Thymus (tissue), 11 donors: ENCODE measurements around the gene ATP2B2. TPM values are rescaled to one million over a fixed set of nuclear protein-coding genes. Genes with fewer than 3 reads are reported as not detected.

Experiments
- DNase-seq, 9 donors: peaks; one replicate each; pipeline ENCODE4 v3.0.0-alpha.2; 2013; ENCODE audit warnings: low spot score in 9 of 9, low read depth in 6 of 9, missing footprints in 1 of 9
- H3K27ac ChIP-seq, 2 donors: one replicate each; pipeline ENCODE4 v1.5.1; 2013; ENCODE audit warnings: control low read depth in 1 of 2, low read depth in 1 of 2, low read length in 1 of 2, mild to moderate bottlenecking in 1 of 2, moderate library complexity in 1 of 2
- H3K27me3 ChIP-seq, 2 donors: one replicate each; pipeline ENCODE4 v1.5.1; 2013; ENCODE audit warnings: low read length in 1 of 2; ENCODE audit not compliant: control insufficient read depth in 2 of 2, insufficient read depth in 1 of 2
- H3K36me3 ChIP-seq, 2 donors: one replicate each; pipeline ENCODE4 v1.5.1; 2013; ENCODE audit warnings: low read length in 1 of 2, mild to moderate bottlenecking in 1 of 2, moderate library complexity in 1 of 2; ENCODE audit not compliant: control insufficient read depth in 2 of 2, insufficient read depth in 2 of 2
- H3K4me1 ChIP-seq, 2 donors: one replicate each; pipeline ENCODE4 v1.5.1; 2013; ENCODE audit warnings: low read length in 2 of 2; ENCODE audit not compliant: control insufficient read depth in 2 of 2, insufficient read depth in 2 of 2
- H3K4me3 ChIP-seq, 2 donors: one replicate each; pipeline ENCODE4 v1.5.1; 2013; ENCODE audit warnings: low read length in 2 of 2, control low read depth in 1 of 2, mild to moderate bottlenecking in 1 of 2
- H3K9me3 ChIP-seq, 2 donors: one replicate each; pipeline ENCODE4 v1.5.1; 2013; ENCODE audit warnings: low read length in 1 of 2, mild to moderate bottlenecking in 1 of 2; ENCODE audit not compliant: control insufficient read depth in 2 of 2, insufficient read depth in 1 of 2
- WGBS: extraction: QIAGEN DNeasy Blood & Tissue Kit; methylation state at CpG from one replicate; pipeline ENCODE4 v1.1.7; 2013; 5-methylcytosine and 5-hydroxymethylcytosine counted together
- polyA plus RNA-seq: library from polyadenylated mRNA; stranded (reverse); fragments of 200-250 nt; gene quantifications from one replicate; pipeline ENCODE4 v1.2.3, GENCODE V29; 2013
- total RNA-seq: library from RNA; stranded (reverse); fragments of 120-200 nt; gene quantifications from one replicate; pipeline ENCODE4 v1.2.4, GENCODE V29; 2013
- donor health status: healthy.

The ATP2B2 gene
- total and polyA plus RNA-seq, 2 donors, result 0.19 to 0.34 TPM

DNA sequence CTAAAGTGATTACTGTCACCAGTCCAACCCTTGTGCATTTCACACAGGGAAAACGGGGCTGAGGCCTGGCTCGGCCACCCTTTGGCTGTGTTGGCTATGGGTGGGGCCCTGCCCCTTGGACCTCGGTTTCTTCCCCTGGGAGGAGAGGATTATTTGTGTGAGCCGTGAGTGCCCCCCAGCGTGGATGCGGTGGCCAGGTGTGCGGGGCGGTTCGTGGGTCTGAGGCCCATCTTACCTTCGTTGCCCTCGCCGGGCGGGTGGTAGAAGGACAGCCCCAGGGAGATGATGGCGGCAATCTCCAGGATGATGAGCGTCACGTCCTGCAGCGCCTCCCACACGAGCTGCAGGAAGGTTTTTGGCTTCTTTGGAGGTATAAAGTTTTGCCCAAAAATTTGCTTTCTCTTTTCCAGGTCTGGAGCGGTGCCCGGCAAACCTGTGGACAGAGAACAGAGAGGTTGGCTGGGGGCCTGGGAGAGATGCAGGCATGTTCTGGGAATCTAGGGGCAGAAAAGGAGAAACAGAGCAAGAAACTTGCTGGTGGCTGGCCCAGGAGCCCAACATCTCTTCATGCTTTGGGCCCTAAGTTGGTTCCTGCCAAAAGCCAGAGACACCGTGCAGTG is 94.9 kb downstream of the ATP2B2 start:
- Histone ChIP-seq H3K36me3 (no peaks in the 10 kb centered on the region), H3K27ac (no peak overlapping the region), H3K4me3 (no peak overlapping the region), H3K9me3 (no peaks in the 10 kb centered on the region), H3K27me3 (no peaks in the 10 kb centered on the region), H3K4me1 (no peaks in the 10 kb centered on the region)
- DNase-seq, result no peak
- 96% methylated on average over 21 of the region's 21 CpGs for WGBS

DNA sequence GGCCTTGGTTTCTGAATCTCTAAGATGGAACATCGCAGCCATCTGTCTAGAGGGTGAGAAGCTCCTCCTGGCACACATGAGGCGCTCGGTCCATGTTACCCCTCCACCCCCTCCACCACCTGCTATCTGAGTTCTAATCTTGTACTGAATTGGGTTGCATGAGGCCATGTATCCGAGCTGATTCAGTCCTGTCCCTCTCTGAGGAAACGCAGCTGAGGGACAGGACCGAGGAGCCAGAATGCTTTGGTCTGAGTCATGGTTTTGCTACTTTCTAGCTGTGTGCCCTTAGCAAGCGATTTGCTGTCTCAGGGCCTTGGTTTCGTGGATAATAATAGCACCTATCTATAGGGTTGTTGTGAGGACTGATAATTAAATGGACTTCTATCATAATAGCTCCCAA is 96.7 kb downstream of the ATP2B2 start:
- no peak overlapping the region for H3K4me3 ChIP-seq
- no peak for DNase-seq
- H3K27ac ChIP-seq, result no peak overlapping the region
- no peaks in the 10 kb centered on the region for H3K9me3 ChIP-seq
- no peaks in the 10 kb centered on the region for H3K27me3 ChIP-seq
- WGBS, result 96% methylated on average over 8 of the region's 8 CpGs
- H3K4me1 ChIP-seq, result no peaks in the 10 kb centered on the region
- H3K36me3 ChIP-seq, result no peaks in the 10 kb centered on the region

DNA sequence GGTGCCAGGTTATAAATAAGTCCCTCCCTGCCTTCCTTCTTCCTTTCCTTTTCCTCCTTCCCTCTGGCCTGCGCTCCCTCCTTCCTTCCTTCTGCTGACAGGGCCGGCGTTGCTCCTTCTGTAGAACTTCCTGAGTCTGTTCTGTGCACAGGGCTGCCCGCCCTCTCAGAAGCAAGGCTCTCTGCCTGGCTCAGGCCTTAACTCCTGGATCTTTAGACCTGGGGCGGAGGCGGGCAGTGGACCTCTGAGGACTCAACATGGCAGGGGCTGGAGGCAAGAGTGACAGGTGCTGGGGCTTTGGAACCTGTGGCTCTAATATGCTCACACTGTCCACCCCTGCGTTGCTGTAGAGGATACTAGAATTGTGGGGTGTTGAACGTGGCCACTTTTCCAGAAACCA is 98.0 kb downstream of the ATP2B2 start:
- 87% methylated on average over 8 of the region's 8 CpGs for whole genome bisulfite sequencing
- H3K36me3 ChIP-seq, result no peaks in the 10 kb centered on the region
- no peaks in the 10 kb centered on the region for H3K9me3 ChIP-seq
- no peaks in the 10 kb centered on the region for H3K27me3 ChIP-seq
- no peak for DNase-seq
- H3K4me1 ChIP-seq, result no peaks in the 10 kb centered on the region
- H3K27ac ChIP-seq, result no peak overlapping the region
- no peak overlapping the region for H3K4me3 ChIP-seq

- Histone ChIP-seq H3K27ac (no peak overlapping the region), H3K4me1 (no peaks in the 10 kb centered on the region), H3K27me3 (no peaks in the 10 kb centered on the region), H3K4me3 (no peak overlapping the region), H3K36me3 (no peaks in the 10 kb centered on the region), H3K9me3 (no peaks in the 10 kb centered on the region)
- 98% methylated on average over 6 of the region's 6 CpGs for WGBS
- no peak for DNase-seq
These were observed 99.0 kb downstream of the ATP2B2 start for GRCh38 chr3:10406414-10406813.

DNA sequence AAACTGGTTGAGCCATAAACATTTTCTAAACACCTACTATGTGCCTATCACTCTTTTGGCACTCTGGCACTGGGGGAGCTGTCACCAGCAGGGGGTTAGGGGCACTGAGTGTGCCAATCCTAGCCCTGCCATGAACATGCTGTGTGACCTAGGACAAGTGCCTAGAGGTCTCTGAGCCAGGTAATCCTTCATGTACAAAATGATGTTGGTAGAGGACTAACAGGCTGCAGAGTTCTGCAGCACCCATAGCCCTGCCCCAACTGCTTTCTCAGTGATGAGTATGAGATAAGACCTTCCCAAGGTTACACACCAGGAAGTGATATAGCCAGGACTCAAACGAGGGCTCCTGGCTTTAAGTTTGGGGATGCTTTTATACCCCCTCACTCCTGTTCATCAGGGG is 99.6 kb downstream of the ATP2B2 start:
- Histone ChIP-seq H3K27ac (no peak overlapping the region), H3K27me3 (no peaks in the 10 kb centered on the region), H3K4me3 (no peak overlapping the region), H3K4me1 (no peaks in the 10 kb centered on the region), H3K36me3 (no peaks in the 10 kb centered on the region), H3K9me3 (no peaks in the 10 kb centered on the region)
- WGBS, result 64% methylated on average over 1 of the region's 1 CpG
- no peak for DNase-seq

DNA sequence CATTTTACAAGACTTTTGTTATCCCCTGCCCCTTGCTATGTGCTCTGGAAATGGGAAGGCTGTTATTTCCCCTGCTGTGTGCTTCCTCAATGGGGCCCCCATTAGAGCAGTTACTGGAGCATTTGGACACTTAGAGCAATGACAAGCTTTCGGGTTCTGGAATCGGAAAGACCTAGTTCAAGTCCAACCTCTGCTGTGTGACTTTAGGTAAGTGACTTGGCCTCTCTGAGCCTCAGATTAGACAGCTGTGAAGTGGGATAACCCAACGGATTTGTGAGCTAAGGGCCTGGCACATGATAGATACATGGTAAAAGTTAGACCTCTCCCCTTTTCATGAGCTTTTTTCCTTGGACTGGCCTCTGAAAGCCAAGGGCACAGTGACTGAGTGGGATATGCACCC is 100.5 kb downstream of the ATP2B2 start:
- Histone ChIP-seq H3K27ac (no peak overlapping the region), H3K36me3 (no peaks in the 10 kb centered on the region), H3K9me3 (peaks cover 0 to 3% of the 10 kb centered on the region in 2 donors), H3K27me3 (no peaks in the 10 kb centered on the region), H3K4me1 (no peaks in the 10 kb centered on the region), H3K4me3 (no peak overlapping the region)
- DNase-seq, result no peak
- WGBS, result 95% methylated on average over 3 of the region's 3 CpGs

DNA sequence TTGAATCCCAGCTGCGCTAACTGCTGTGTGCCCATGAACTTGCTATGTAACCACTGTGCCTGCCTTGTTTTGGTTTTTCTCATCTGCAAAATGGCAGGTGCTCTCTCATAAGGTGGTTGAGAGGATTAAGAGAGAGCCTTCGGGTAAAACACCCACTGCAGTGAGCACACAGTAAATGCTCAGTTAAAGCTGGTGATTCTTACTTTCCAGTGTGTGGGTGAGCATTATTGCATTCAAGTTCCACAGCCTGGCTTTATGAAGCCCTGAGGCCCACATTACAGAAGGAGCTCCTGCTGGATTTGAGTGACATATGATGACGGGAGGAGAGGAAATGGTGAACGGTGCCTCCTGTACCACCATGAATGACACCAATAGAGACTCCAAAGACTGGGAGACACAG is 101.0 kb downstream of the ATP2B2 start:
- DNase-seq, result no peak
- no peaks in the 10 kb centered on the region for H3K36me3 ChIP-seq
- WGBS, result 92% methylated on average over 4 of the region's 4 CpGs

GRCh38 chr3:10401990-10402761 is 103.2 kb downstream of the ATP2B2 start:
- Histone ChIP-seq H3K9me3 (peaks cover 0 to 3% of the 10 kb centered on the region in 2 donors), H3K27me3 (no peaks in the 10 kb centered on the region), H3K4me3 (no peak overlapping the region), H3K36me3 (peaks cover 0 to 2% of the 10 kb centered on the region in 2 donors), H3K27ac (no peak overlapping the region), H3K4me1 (no peaks in the 10 kb centered on the region)
- no peak for DNase-seq
- 98% methylated on average over 14 of the region's 14 CpGs for WGBS

More for the DNA sequence above, 101.0 kb downstream of the ATP2B2 start:
- H3K4me1 ChIP-seq, result no peaks in the 10 kb centered on the region
- no peak overlapping the region for H3K4me3 ChIP-seq
- H3K9me3 ChIP-seq, result peaks cover 0 to 3% of the 10 kb centered on the region in 2 donors
- no peaks in the 10 kb centered on the region for H3K27me3 ChIP-seq
- no peak overlapping the region for H3K27ac ChIP-seq

- Histone ChIP-seq H3K36me3 (peaks cover 0 to 2% of the 10 kb centered on the region in 2 donors), H3K4me3 (no peak overlapping the region)
- 98% methylated on average over 12 of the region's 12 CpGs for WGBS
These were observed 104.5 kb downstream of the ATP2B2 start for GRCh38 chr3:10400749-10401495.

More at GRCh38 chr3:10400749-10401495, 104.5 kb downstream of the ATP2B2 start:
- H3K27ac ChIP-seq, result no peak overlapping the region
- H3K27me3 ChIP-seq, result no peaks in the 10 kb centered on the region
- peaks cover 0 to 3% of the 10 kb centered on the region in 2 donors for H3K9me3 ChIP-seq
- peaks cover 8 to 9% of the 10 kb centered on the region in 2 donors for H3K4me1 ChIP-seq
- DNase-seq, result no peak
